CD14-positive monocyte (primary cell): ENCODE data around the gene IL17C. TPM values are rescaled to one million over a fixed set of nuclear protein-coding genes. Genes with fewer than 3 reads are reported as not detected.

Experiments
- DNase-seq, 3 donors: peaks; one replicate each; pipeline ENCODE4 v3.0.0-alpha.2; 2011 to 2022
- H2AFZ ChIP-seq: 2 replicates; pipeline ENCODE4 v1.6.0; 2012; ENCODE audit warnings: mild to moderate bottlenecking, low read depth, low read length, inconsistent platforms; ENCODE audit not compliant: insufficient read depth, poor library complexity, severe bottlenecking
- H3K27ac ChIP-seq, 2 donors: 1 replicate in 1 of 2; 2 replicates in 1 of 2; pipeline ENCODE4 v1.5.1; 2012 to 2013; ENCODE audit warnings: low read length in 2 of 2, control low read depth in 1 of 2, inconsistent platforms in 1 of 2, low read depth in 1 of 2, mild to moderate bottlenecking in 1 of 2
- H3K27me3 ChIP-seq, 2 donors: one replicate each; pipeline versions ENCODE4 v1.6.0 to v1.6.1; 2011 to 2013; ENCODE audit warnings: low read length in 2 of 2; ENCODE audit not compliant: control insufficient read depth in 2 of 2, insufficient read depth in 2 of 2
- H3K36me3 ChIP-seq, 2 donors: replicated peaks in 1 of 2; 1 replicate in 1 of 2; 2 replicates in 1 of 2; pipeline versions ENCODE4 v1.5.1 to v1.6.1; 2012 to 2013; ENCODE audit warnings: low read length in 2 of 2, control low read depth in 1 of 2, inconsistent platforms in 1 of 2, mild to moderate bottlenecking in 1 of 2; ENCODE audit not compliant: insufficient read depth in 2 of 2, control insufficient read depth in 1 of 2
- H3K4me1 ChIP-seq, 2 donors: 1 replicate in 1 of 2; 2 replicates in 1 of 2; pipeline versions ENCODE4 v1.5.1 to v1.6.1; 2012 to 2013; ENCODE audit warnings: low read length in 2 of 2, control low read depth in 1 of 2, inconsistent platforms in 1 of 2, mild to moderate bottlenecking in 1 of 2, moderate library complexity in 1 of 2; ENCODE audit not compliant: insufficient read depth in 2 of 2, control insufficient read depth in 1 of 2
- H3K4me2 ChIP-seq: replicated peaks from 2 replicates; pipeline ENCODE3; 2012; ENCODE audit warnings: low read length, moderate library complexity, mild to moderate bottlenecking; ENCODE audit not compliant: poor library complexity, severe bottlenecking; ENCODE audit errors: extremely low read depth
- H3K4me3 ChIP-seq, 3 experiments: fragments of 200-600 bp in 1 of 3; sonication (generic) in 1 of 3; replicated peaks in 1 of 3; 1 replicate in 2 of 3; 2 replicates in 1 of 3; pipeline ENCODE4 v1.5.1; 2011 to 2013; ENCODE audit warnings: low read length in 3 of 3, mild to moderate bottlenecking in 3 of 3, control low read depth in 2 of 3, low read depth in 2 of 3, inconsistent platforms in 1 of 3, moderate library complexity in 1 of 3
- H3K79me2 ChIP-seq: 2 replicates; pipeline ENCODE4 v1.6.0; 2012; ENCODE audit warnings: mild to moderate bottlenecking, control low read depth, inconsistent platforms, low read length, moderate library complexity; ENCODE audit not compliant: insufficient read depth
- H3K9ac ChIP-seq: 2 replicates; pipeline ENCODE4 v1.6.0; 2017; ENCODE audit warnings: low read length, mild to moderate bottlenecking; ENCODE audit not compliant: insufficient read depth, poor library complexity, severe bottlenecking
- H3K9me3 ChIP-seq, 2 donors: replicated peaks in 1 of 2; 1 replicate in 1 of 2; 2 replicates in 1 of 2; pipeline versions ENCODE4 v1.5.1 to v1.6.1; 2012 to 2013; ENCODE audit warnings: low read length in 2 of 2, control low read depth in 1 of 2; ENCODE audit not compliant: control insufficient read depth in 1 of 2, insufficient read depth in 1 of 2
- H4K20me1 ChIP-seq: 2 replicates; pipeline ENCODE4 v1.6.0; 2012; ENCODE audit warnings: mild to moderate bottlenecking, low read length, control low read depth, moderate library complexity; ENCODE audit not compliant: insufficient read depth
- H3K27ac Mint-ChIP-seq, 7 donors: one replicate each; pipeline ENCODE4 v1.8.0; 2020; ENCODE audit warnings: mild to moderate bottlenecking in 7 of 7, mixed read lengths in 7 of 7, moderate library complexity in 6 of 7, inconsistent platforms in 2 of 7
- H3K27me3 Mint-ChIP-seq, 3 donors: one replicate each; pipeline ENCODE4 v1.8.0; 2021 to 2022; ENCODE audit warnings: low read depth in 3 of 3, mild to moderate bottlenecking in 3 of 3, mixed read lengths in 3 of 3, moderate library complexity in 3 of 3, inconsistent platforms in 1 of 3
- H3K36me3 Mint-ChIP-seq, 2 donors: one replicate each; pipeline ENCODE4 v1.8.0; 2020; ENCODE audit warnings: mixed read lengths in 2 of 2, inconsistent platforms in 1 of 2, mild to moderate bottlenecking in 1 of 2
- H3K4me1 Mint-ChIP-seq: one replicate; pipeline ENCODE4 v1.8.0; 2020; ENCODE audit warnings: mild to moderate bottlenecking, mixed read lengths
- H3K4me3 Mint-ChIP-seq, 2 donors: one replicate each; pipeline ENCODE4 v1.8.0; 2020; ENCODE audit warnings: mild to moderate bottlenecking in 2 of 2, mixed read lengths in 2 of 2, moderate library complexity in 1 of 2
- H3K9me3 Mint-ChIP-seq, 7 donors: one replicate each; pipeline ENCODE4 v1.8.0; 2020 to 2022; ENCODE audit warnings: mixed read lengths in 7 of 7, mild to moderate bottlenecking in 6 of 7, moderate library complexity in 6 of 7, inconsistent platforms in 2 of 7
- WGBS: methylation state at CpG from one replicate; pipeline ENCODE4 v1.1.5; 2013; ENCODE audit warnings: missing lambda C conversion rate; ENCODE audit not compliant: insufficient coverage; 5-methylcytosine and 5-hydroxymethylcytosine counted together
- intact Hi-C, 2 donors: fragments of 100-400 bp; cut with micrococcal nuclease; formaldehyde crosslinking; loops; one replicate each; pipeline versions ENCODE4 v1.15.0 to v1.15.1; 2023
- polyA plus RNA-seq, 3 donors: library from polyadenylated mRNA; depleted of rRNA in 1 of 3; unstranded in 2 of 3; stranded (reverse) in 1 of 3; fragments of 300-500 nt in 2 of 3; fragments of >200 nt in 1 of 3; fragmentation: Illumina TruSeq in 2 of 3; gene quantifications; 1 replicate in 2 of 3; 2 replicates in 1 of 3; pipeline ENCODE4 v1.2.3, GENCODE V29; 2012 to 2021
- TF ChIP-seq, protein P1 (sequence below): fragments of 200-600 bp; IDR thresholded peaks from one replicate; pipeline ENCODE4 v1.8.0; 2022; ENCODE audit warnings: antibody characterized with exemption, mild to moderate bottlenecking

IL17C gene
- polyA plus RNA-seq, 3 donors, result 0.08 TPM; not detected in 2

DNA sequence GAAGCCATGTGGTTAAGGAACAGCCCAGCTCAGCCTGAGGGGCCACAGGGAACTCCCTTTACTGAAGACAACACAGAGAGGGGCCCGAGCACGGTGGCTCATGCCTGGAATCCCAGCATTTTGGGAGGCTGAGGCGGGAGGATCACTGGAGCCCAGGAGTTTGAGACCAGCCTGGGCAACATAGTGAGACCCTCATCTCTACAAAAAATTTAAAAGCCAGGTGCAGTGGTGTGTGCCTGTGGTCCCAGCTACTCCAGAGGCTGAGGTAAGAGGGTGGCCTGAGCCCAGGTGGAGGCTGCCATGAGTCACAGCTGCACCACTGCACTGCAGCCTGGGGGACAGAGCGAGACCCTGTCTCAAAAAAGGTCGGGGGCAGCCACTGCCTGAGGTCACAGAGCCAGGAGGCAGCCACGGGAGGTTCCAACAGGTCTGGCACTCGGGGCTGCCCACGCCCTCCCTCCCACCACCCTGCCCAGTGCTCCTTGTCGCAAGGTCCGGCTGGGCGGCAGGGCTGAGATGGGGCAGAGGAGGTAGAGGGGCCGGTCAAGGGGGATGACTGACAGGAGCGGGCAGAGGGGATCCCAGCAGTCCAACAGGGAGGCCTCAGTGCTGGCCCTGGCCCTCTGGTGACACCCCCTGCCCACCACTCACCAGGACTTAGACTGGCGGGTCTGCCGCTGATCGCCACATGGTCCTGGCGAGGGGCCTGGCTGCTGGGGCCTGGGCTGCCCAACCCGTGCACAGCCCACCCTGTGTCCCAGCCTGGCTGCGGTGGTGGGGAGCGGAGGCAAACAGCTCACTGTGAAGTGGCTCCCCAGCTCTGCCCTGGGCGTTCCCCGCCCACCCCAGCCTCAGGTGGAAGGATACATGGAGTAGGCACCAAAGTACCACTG is 9.1 kb downstream of the IL17C start:
- intact Hi-C loops, result no loop called here
- Mint-ChIP-seq H3K4me3 (no peak overlapping the region), H3K9me3 (peaks cover 0 to 4% (median 0%) of the 10 kb centered on the region in 7 donors), H3K27ac (peak overlapping the region in 4 of 7 donors; percentile 10 to 93 (median 33)), H3K36me3 (peaks cover 34 to 52% of the 10 kb centered on the region in 2 donors), H3K4me1 (peaks cover 39% of the 10 kb centered on the region), H3K27me3 (peaks cover 0 to 2% (median 0%) of the 10 kb centered on the region in 3 donors)
- no peaks in the 10 kb centered on the region for H3K9me3 ChIP-seq
- H3K4me3 ChIP-seq, result peak overlapping the region in 1 of 3 experiments; percentile 100
- 96% methylated on average over 11 of the region's 22 CpGs for WGBS
- H3K27ac ChIP-seq, result peak overlapping the region; percentile 33 to 58
- H3K4me1 ChIP-seq, result peaks cover 45 to 57% of the 10 kb centered on the region in 2 donors
- TF ChIP-seq, protein P1, sequence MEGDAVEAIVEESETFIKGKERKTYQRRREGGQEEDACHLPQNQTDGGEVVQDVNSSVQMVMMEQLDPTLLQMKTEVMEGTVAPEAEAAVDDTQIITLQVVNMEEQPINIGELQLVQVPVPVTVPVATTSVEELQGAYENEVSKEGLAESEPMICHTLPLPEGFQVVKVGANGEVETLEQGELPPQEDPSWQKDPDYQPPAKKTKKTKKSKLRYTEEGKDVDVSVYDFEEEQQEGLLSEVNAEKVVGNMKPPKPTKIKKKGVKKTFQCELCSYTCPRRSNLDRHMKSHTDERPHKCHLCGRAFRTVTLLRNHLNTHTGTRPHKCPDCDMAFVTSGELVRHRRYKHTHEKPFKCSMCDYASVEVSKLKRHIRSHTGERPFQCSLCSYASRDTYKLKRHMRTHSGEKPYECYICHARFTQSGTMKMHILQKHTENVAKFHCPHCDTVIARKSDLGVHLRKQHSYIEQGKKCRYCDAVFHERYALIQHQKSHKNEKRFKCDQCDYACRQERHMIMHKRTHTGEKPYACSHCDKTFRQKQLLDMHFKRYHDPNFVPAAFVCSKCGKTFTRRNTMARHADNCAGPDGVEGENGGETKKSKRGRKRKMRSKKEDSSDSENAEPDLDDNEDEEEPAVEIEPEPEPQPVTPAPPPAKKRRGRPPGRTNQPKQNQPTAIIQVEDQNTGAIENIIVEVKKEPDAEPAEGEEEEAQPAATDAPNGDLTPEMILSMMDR, result no peak
- H3K9ac ChIP-seq, result peak overlapping the region; percentile 32
- peaks cover 84% of the 10 kb centered on the region for H4K20me1 ChIP-seq
- H3K79me2 ChIP-seq, result peaks cover 64% of the 10 kb centered on the region
- H3K4me2 ChIP-seq, result peak overlapping the region; percentile 93
- no peak overlapping the region for H2AFZ ChIP-seq
- no peaks in the 10 kb centered on the region for H3K27me3 ChIP-seq
- DNase-seq, result no peak
- peaks cover 45 to 53% of the 10 kb centered on the region in 2 donors for H3K36me3 ChIP-seq

DNA sequence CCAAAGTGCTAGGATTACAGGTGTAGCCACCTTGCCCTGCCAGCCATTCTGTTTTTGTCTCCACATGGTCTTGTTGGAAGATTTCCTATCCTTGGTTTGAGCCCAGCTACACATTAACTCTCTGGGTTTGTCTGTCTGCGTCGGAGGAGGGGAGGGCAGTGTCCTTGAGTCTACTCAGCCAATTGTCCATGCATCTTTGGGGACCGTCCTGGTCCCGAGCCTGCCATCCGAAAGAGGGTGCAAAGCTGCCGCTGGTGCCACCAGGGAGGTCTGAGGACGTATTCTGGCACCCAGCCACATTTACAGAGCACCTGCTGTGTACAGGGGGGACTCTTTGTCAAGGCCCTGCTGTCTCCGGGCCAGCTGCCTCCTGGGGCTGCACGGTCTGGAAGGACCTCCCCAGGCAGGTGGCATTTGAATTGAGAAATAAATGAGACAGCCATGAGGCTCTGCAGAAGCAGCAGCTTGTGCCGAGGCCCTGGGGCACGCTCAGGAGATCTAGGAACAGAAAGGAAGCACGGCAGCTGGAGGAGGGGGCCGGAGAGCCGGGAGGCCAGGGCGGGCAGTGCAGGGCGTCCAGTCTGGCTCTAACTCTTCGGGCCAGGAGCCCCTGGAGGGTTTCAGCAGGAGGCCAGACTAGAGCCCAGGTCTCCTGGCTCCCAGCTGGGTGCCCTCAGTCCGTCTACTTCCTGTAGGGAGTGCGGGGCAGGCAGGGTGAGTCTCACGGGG is 11.0 kb downstream of the IL17C start:
- H4K20me1 ChIP-seq, result peaks cover 64% of the 10 kb centered on the region
- H3K27me3 ChIP-seq, result no peaks in the 10 kb centered on the region
- no peak overlapping the region for H2AFZ ChIP-seq
- no peak for DNase-seq
- TF ChIP-seq, protein P1, result no peak
- H3K9ac ChIP-seq, result peak overlapping the region; percentile 93
- 56% methylated on average over 19 of the region's 20 CpGs for WGBS
- peaks cover 0 to 4% (median 0%) of the 10 kb centered on the region in 7 donors for H3K9me3 Mint-ChIP-seq
- peak overlapping the region; percentile 93 for H3K4me2 ChIP-seq
- peak overlapping the region; percentile 79 to 100 (median 81) for H3K4me3 ChIP-seq
- H3K4me1 ChIP-seq, result peaks cover 45 to 53% of the 10 kb centered on the region in 2 donors
- H3K79me2 ChIP-seq, result peaks cover 62% of the 10 kb centered on the region
- peaks cover 36% of the 10 kb centered on the region for H3K4me1 Mint-ChIP-seq
- intact Hi-C loops, result no loop called here
- peak overlapping the region; percentile 83 to 97 for H3K27ac ChIP-seq
- H3K4me3 Mint-ChIP-seq, result peak overlapping the region; percentile 92 to 97
- H3K9me3 ChIP-seq, result no peaks in the 10 kb centered on the region
- H3K27ac Mint-ChIP-seq, result peak overlapping the region; percentile 87 to 96 (median 94)
- peaks cover 28 to 48% of the 10 kb centered on the region in 2 donors for H3K36me3 Mint-ChIP-seq
- peaks cover 0 to 2% (median 0%) of the 10 kb centered on the region in 3 donors for H3K27me3 Mint-ChIP-seq
- H3K36me3 ChIP-seq, result peaks cover 32 to 39% of the 10 kb centered on the region in 2 donors
